Epithelial cell of esophagus (primary cell): ENCODE results near the gene TCF7L2.

Experiments
- DNase-seq: peaks from one replicate; pipeline ENCODE4 v3.0.0; 2010; ENCODE audit warnings: low read depth
- H3K4me3 ChIP-seq: 2 replicates; pipeline ENCODE4 v1.5.1; 2011; ENCODE audit warnings: mild to moderate bottlenecking, low read length, control low read depth
- TF ChIP-seq, protein P1 (sequence below): IDR thresholded peaks from 2 replicates; pipeline ENCODE4 v1.5.1; 2011; ENCODE audit warnings: low read depth, mild to moderate bottlenecking, low read length, control low read depth, inconsistent platforms; ENCODE audit not compliant: insufficient read depth; ENCODE audit errors: missing control alignments

Gene TCF7L2

DNA sequence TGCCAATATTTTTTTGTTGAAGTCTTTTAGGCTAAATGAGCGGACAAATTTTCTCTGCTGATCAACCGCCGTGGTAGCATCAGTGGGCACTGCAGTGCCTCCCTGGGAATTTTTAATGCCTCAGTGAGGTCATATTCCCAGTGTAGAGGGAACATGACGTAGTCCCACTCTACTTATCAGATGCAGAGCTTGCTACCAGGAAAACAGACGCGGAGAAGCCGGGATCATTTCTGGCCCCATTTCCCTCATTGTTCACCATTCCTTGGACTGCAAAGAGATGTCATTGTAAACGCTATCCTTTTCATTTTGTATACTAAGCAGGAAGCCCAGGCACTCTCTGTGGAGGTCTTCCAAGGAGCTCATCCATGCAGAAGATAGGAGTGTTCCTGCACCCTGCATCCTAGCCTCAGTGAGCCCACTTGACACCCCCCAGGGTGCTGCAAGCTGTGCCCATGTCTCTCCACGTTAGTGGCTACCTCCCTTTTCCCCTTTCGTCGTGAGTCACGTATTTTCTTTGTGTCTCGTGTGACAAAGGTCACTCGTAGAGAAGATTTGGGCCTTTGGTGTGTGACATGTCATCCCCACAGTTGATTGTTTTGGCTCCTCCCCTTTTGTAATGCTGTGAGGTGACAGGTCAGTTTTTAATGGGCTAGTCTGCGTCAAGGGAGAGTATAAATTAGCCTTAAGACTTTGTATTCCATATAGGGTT, 145.5 kb downstream of the TCF7L2 start:
- DNase-seq, result no peak
- H3K4me3 ChIP-seq, result no peak overlapping the region
- TF ChIP-seq, protein P1, sequence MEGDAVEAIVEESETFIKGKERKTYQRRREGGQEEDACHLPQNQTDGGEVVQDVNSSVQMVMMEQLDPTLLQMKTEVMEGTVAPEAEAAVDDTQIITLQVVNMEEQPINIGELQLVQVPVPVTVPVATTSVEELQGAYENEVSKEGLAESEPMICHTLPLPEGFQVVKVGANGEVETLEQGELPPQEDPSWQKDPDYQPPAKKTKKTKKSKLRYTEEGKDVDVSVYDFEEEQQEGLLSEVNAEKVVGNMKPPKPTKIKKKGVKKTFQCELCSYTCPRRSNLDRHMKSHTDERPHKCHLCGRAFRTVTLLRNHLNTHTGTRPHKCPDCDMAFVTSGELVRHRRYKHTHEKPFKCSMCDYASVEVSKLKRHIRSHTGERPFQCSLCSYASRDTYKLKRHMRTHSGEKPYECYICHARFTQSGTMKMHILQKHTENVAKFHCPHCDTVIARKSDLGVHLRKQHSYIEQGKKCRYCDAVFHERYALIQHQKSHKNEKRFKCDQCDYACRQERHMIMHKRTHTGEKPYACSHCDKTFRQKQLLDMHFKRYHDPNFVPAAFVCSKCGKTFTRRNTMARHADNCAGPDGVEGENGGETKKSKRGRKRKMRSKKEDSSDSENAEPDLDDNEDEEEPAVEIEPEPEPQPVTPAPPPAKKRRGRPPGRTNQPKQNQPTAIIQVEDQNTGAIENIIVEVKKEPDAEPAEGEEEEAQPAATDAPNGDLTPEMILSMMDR, result no peak

DNA sequence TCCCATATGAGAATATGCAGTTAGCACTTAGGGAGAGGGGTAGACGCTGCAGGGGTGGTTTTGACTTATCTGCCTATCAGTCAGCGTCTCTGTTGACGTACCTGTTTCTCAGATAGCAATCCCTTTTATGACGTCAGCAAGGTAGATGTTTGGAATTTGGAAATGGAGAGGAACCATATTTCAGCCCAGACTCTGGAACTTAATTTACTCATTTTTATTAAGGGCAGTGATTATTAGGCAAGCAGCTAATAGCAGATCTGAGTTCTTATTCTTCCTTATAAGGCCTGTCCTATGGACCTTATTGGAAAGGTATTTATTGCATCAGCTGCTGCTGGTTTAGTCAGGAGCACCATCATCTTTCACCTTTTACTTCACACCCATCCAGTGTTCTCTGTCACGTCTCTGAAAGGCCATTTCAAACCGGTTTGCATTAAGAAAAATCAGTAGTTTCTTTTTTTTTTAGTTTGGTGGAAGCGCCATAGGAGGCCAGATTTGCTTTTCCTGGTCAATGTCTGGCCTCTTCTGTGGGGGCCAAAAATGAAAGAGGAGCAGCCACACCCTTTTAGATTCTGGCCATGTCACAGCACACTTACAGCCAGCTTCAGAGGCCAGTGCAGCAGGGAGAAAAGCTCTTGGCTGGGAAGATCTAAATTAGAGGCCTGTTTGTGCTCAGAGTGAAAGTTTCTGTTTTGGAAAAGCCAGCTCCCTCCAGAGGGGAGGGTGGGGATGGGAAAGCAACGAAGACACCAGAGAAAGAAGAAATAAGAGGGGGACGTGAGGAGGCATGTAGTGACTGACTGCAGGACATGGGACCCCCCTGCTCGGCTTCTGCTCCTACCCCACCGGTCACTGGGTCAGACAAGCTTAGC, 146.3 kb downstream of the TCF7L2 start:
- H3K4me3 ChIP-seq, result no peak overlapping the region
- DNase-seq, result peak; percentile 54
- TF ChIP-seq, protein P1, result no peak

DNA sequence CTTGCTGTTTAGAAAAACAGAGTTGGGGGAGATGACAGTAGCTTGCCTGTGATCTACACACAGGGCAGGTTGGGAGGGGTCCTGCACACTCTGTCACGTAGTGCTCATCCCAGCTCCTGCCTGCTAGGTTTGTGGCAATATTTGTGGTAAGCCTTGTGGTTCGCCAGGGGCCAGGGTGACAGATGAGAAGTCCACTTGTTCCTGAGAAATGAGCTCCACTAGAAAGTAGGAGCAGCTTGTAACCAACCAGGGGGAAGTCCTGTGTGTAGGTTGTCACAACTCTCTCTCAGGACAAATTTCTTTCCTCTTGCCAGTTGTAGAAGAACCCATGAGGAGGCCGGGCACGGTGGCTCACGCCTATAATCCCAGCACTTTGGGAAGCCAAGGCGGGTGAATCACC, 147.0 kb downstream of the TCF7L2 start:
- no peak for DNase-seq
- TF ChIP-seq, protein P1, result no peak
- H3K4me3 ChIP-seq, result no peak overlapping the region

DNA sequence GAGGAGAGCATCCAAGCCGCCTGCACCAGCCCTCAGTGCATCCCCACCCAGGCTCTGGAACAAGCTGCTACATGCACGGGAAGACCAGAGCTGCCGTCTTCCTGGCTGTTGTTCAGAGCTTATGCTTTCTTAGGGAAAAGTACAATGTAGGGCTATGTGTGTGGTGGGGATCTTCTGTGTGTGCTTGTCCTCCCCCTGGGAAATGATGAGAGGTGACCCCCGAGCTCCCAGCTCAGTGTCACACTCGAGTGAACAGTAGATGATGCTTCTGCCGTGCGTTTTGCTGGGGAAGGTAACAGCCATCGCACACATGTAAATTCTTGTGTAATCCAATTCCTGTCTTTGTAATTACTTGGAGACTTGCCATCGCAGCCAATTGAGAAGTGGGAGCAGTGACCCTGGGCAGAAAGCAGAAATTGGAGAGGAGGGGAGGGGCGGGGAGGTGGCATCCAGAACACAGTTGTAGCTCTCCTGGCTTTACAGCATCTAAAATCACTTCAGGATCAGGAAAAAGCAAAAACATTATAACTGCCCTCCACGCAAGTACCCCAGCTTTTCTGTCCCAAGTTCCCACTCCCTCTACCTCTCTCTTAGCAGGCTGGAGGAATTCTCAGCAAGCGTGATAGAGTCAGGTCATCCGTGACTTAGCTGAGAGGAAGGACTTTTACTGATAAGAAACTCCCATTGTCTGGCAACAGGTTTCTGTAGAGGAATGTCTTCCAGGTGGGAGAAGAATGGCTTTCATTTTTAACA, 149.6 kb downstream of the TCF7L2 start:
- TF ChIP-seq, protein P1, result no peak
- DNase-seq, result peak; percentile 80

DNA sequence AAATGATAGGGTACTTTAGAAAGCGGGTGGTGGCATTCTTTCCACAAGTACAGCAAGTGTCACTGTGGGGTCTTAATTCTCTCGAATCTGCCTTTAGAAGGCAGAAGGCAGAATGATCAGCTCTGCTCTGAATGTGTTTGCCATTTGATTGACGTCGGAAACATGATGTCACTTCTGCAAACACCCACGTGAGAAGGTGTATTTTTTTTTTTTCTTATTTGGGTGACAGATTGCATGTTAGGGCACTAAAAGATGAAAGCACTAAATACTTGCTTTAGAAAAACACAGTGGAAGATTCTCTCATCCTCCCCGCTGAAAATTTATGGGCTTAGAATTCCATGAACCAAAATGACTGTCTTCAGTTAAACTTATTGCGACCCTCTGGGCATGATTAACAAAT, 150.2 kb downstream of the TCF7L2 start:
- H3K4me3 ChIP-seq, result no peak overlapping the region
- TF ChIP-seq, protein P1, result no peak

More for the DNA sequence above, 149.6 kb downstream of the TCF7L2 start:
- peak overlapping the region; percentile 35 for H3K4me3 ChIP-seq

DNA sequence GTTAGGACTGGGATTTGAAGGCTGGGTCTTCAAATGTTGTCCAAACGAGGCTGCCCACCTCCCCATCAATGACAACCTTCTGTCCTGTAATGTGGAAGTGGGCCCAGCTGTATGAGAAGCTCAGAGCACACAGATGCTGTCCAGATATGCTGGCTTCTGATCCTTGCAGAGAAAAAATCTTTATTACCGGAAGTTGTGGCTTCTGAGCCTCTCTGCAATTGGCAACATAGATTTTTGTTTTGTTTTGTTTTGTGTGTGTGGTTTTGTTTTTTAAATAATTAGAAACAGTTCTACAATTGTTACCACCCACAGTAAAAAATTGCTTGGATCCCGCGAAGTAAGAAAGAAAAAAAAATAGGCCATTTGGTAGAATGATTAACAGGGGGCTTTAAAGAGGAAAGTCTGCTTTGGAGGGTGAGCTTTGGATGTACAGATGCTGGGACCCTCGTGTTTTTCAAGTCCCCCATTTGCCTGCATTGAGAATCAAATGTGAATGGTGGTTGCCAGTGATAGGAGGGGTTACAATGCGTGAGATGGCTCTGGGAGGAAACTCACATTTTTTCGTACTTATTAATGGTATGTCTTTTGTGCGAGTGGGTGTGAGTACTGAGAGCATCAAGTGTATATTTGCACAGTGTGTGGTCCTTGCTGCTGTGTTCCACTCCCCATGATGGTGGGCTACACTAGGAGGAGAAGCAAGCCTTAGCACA, 153.2 kb downstream of the TCF7L2 start:
- H3K4me3 ChIP-seq, result no peak overlapping the region
- no peak for DNase-seq
- TF ChIP-seq, protein P1, result no peak

More for the DNA sequence above, 150.2 kb downstream of the TCF7L2 start:
- DNase-seq, result no peak
